SK-N-SH treated with all-trans-retinoic acid at 6 μM for 48 hours (cell line): ENCODE results near the gene PARD3B.
A peak's percentile ranks its signal among the peaks of the same experiment; 100 is the strongest.

ENCODE experiments used
- ATAC-seq: fragments of 200-7000 bp; cut with Tn5 transposase; 3 replicates; pipeline ENCODE4 v1.9.1; 2020; ENCODE audit warnings: mild to moderate bottlenecking, moderate library complexity
- ARNTL ChIP-seq: fragments of 450-650 bp; formaldehyde crosslinking; IDR thresholded peaks from 2 replicates; pipeline ENCODE4 v1.5.0; 2020; ENCODE audit warnings: low read depth, mild to moderate bottlenecking, moderate library complexity, borderline replicate concordance
- BACH2 ChIP-seq: fragments of 250-450 bp; sonication (Bioruptor Pico); IDR thresholded peaks from 2 replicates; pipeline ENCODE4 v1.9.0; 2021; ENCODE audit warnings: mild to moderate bottlenecking, borderline replicate concordance
- CREB5 ChIP-seq: fragments of 250-450 bp; sonication (Bioruptor Pico); IDR thresholded peaks from 2 replicates; pipeline ENCODE4 v1.5.1; 2020; ENCODE audit warnings: low read depth, mild to moderate bottlenecking, moderate library complexity
- CSDC2 ChIP-seq: fragments of 250-450 bp; sonication (Bioruptor Pico); IDR thresholded peaks from 2 replicates; pipeline ENCODE4 v1.5.0; 2020; ENCODE audit warnings: mild to moderate bottlenecking, moderate library complexity
- CSRNP3 ChIP-seq: fragments of 250-450 bp; sonication (Bioruptor Pico); IDR thresholded peaks from 2 replicates; pipeline ENCODE4 v1.5.1; 2021; ENCODE audit warnings: mild to moderate bottlenecking, moderate library complexity
- ESRRG ChIP-seq: fragments of 250-450 bp; sonication (Bioruptor Pico); IDR thresholded peaks from 2 replicates; pipeline ENCODE4 v1.6.1; 2021; ENCODE audit warnings: mild to moderate bottlenecking
- ISL1 ChIP-seq: fragments of 250-450 bp; sonication (Bioruptor Pico); IDR thresholded peaks from 2 replicates; pipeline ENCODE4 v2.1.2; 2022; ENCODE audit warnings: mild to moderate bottlenecking, moderate library complexity
- OSR1 ChIP-seq: fragments of 250-450 bp; sonication (Bioruptor Pico); IDR thresholded peaks from 2 replicates; pipeline ENCODE4 v1.8.0; 2022; ENCODE audit warnings: moderate library complexity, mild to moderate bottlenecking, inconsistent platforms
- PATZ1 ChIP-seq: fragments of 250-450 bp; sonication (Bioruptor Pico); IDR thresholded peaks from 2 replicates; pipeline ENCODE4 v1.8.0; 2020; ENCODE audit warnings: mild to moderate bottlenecking, moderate library complexity, borderline replicate concordance
- POU6F1 ChIP-seq: fragments of 250-450 bp; sonication (Bioruptor Pico); IDR thresholded peaks from 2 replicates; pipeline ENCODE4 v1.8.0; 2021; ENCODE audit warnings: low read depth, mild to moderate bottlenecking, moderate library complexity, borderline replicate concordance
- PPARA ChIP-seq: fragments of 250-450 bp; sonication (Bioruptor Pico); IDR thresholded peaks from 2 replicates; pipeline ENCODE4 v1.5.0; 2020; ENCODE audit warnings: mild to moderate bottlenecking, borderline replicate concordance
- RARB ChIP-seq: fragments of 250-450 bp; sonication (Bioruptor Pico); IDR thresholded peaks from 2 replicates; pipeline ENCODE4 v1.8.0; 2021; ENCODE audit warnings: mild to moderate bottlenecking, moderate library complexity
- SNAI2 ChIP-seq: fragments of 250-450 bp; sonication (Bioruptor Pico); IDR thresholded peaks from 2 replicates; pipeline ENCODE4 v1.5.0; 2020; ENCODE audit warnings: mild to moderate bottlenecking, moderate library complexity
- TCF4 ChIP-seq: fragments of 250-450 bp; sonication (Bioruptor Pico); IDR thresholded peaks from 2 replicates; pipeline ENCODE4 v1.8.0; 2021; ENCODE audit warnings: mild to moderate bottlenecking, moderate library complexity, borderline replicate concordance
- TOX ChIP-seq: fragments of 250-450 bp; sonication (Bioruptor Pico); IDR thresholded peaks from 2 replicates; pipeline ENCODE4 v1.8.0; 2021; ENCODE audit warnings: mild to moderate bottlenecking, moderate library complexity, borderline replicate concordance
- TSHZ2 ChIP-seq: fragments of 250-450 bp; sonication (Bioruptor Pico); IDR thresholded peaks from 2 replicates; pipeline ENCODE4 v1.5.0; 2020; ENCODE audit warnings: mild to moderate bottlenecking, moderate library complexity
- ZC3H10 ChIP-seq: fragments of 250-450 bp; sonication (Bioruptor Pico); IDR thresholded peaks from 2 replicates; pipeline ENCODE4 v1.5.1; 2021; ENCODE audit warnings: mild to moderate bottlenecking, moderate library complexity
- ZFP3 ChIP-seq: fragments of 250-450 bp; sonication (Bioruptor Pico); IDR thresholded peaks from 2 replicates; pipeline ENCODE4 v1.5.0; 2020; ENCODE audit warnings: mild to moderate bottlenecking, moderate library complexity
- ZFP30 ChIP-seq: fragments of 450-650 bp; formaldehyde crosslinking; IDR thresholded peaks from 2 replicates; pipeline ENCODE4 v1.5.0; 2022; ENCODE audit warnings: mild to moderate bottlenecking, moderate library complexity
- ZNF565 ChIP-seq: fragments of 450-650 bp; formaldehyde crosslinking; conservative IDR thresholded peaks from 2 replicates; pipeline ENCODE4 v1.5.0; 2020; ENCODE audit warnings: low read depth, mild to moderate bottlenecking, moderate library complexity
- ZNF70 ChIP-seq: fragments of 450-650 bp; formaldehyde crosslinking; IDR thresholded peaks from 2 replicates; pipeline ENCODE4 v1.5.0; 2020; ENCODE audit warnings: mild to moderate bottlenecking, moderate library complexity
- ZNF8 ChIP-seq: fragments of 450-650 bp; formaldehyde crosslinking; IDR thresholded peaks from 2 replicates; pipeline ENCODE4 v1.5.0; 2020; ENCODE audit warnings: mild to moderate bottlenecking, moderate library complexity

PARD3B gene

GRCh38 chr2:205650450-205650849 lies 1105.2 kb downstream of the PARD3B start:
- TF ChIP-seq TSHZ2 (CRISPR knock-in tag) (no peak), POU6F1 (CRISPR knock-in tag) (no peak), TCF4 (CRISPR knock-in tag) (no peak), ISL1 (CRISPR knock-in tag) (no peak), ZNF565 (CRISPR knock-in tag) (no peak), RARB (CRISPR knock-in tag) (no peak), PPARA (CRISPR knock-in tag) (no peak), CSRNP3 (no peak), ESRRG (no peak)
- peak; percentile 81 for ATAC-seq

DNA sequence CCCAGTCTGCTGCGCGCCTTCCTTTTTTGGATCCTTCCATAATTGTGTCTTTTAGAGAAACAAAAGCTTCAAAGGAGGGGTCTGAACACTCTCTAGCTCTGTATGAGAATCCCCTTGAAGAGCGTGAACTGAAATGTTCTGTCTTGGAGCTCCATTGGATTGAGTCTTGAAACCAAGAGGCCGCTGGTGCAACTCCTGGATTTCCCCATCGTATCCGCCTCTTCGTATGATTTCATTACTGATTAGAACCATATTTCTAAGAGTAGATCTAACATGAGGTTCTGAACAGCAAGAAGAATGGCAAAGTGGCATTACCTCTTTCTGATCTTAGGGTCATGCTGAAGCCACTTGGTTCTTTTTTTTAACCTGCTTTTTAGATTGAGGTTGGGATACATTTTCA lies 1105.7 kb downstream of the PARD3B start:
- ATAC-seq = no peak
- no peak for TF ChIP-seq POU6F1 (CRISPR knock-in tag)
- TF ChIP-seq OSR1 (CRISPR knock-in tag) = no peak
- no peak for TF ChIP-seq ZNF565 (CRISPR knock-in tag)
- no peak for TF ChIP-seq BACH2 (CRISPR knock-in tag)
- TF ChIP-seq CSRNP3 = no peak
- TF ChIP-seq TOX (CRISPR knock-in tag) = no peak
- TF ChIP-seq ZFP30 = no peak
- no peak for TF ChIP-seq PATZ1 (CRISPR knock-in tag)
- no peak for TF ChIP-seq ISL1 (CRISPR knock-in tag)
- TF ChIP-seq ZFP3 (CRISPR knock-in tag) = no peak
- TF ChIP-seq ZC3H10 (CRISPR knock-in tag) = no peak
- no peak for TF ChIP-seq CREB5 (CRISPR knock-in tag)
- TF ChIP-seq SNAI2 (CRISPR knock-in tag) = no peak
- no peak for TF ChIP-seq CSDC2 (CRISPR knock-in tag)
- no peak for TF ChIP-seq PPARA (CRISPR knock-in tag)
- TF ChIP-seq ZNF8 (CRISPR knock-in tag) = no peak
- TF ChIP-seq ARNTL (CRISPR knock-in tag) = no peak
- no peak for TF ChIP-seq ZNF70 (CRISPR knock-in tag)
- TF ChIP-seq TSHZ2 (CRISPR knock-in tag) = no peak
- TF ChIP-seq RARB (CRISPR knock-in tag) = no peak
